Measurements from ENCODE around the gene LRMDA. TPM values are rescaled to one million over a fixed set of nuclear protein-coding genes. Genes with fewer than 3 reads are reported as not detected.

LRMDA gene
- total and polyA plus RNA-seq, 10 of the 15 experiments (the other 5 are each of a cell fraction or from before 2014, with no cell fraction given): 0.07 to 0.54 (median 0.29) TPM; not detected in 4

- TF ChIP-seq IRF5 (IDR thresholded peaks at IDR 0.05; ENCODE audit: borderline replicate concordance) (no peak), EZH2 (IDR thresholded peaks at IDR 0.05; ENCODE audit: borderline replicate concordance, control insufficient read depth, low read depth, low read length) (no peak), HSF1 (IDR thresholded peaks at IDR 0.05; ENCODE audit: low read depth, low read length) (no peak)
Measured at GRCh38 chr10:75969031-75969430, 537.6 kb downstream of the LRMDA start (continued).

GRCh38 chr10:75971402-75972211, 540.2 kb downstream of the LRMDA start:
- no peak for FAIRE-seq
- no peak for DNase-seq (ENCODE audit: low read depth, low spot score)
- ChIA-PET CTCF (no interaction called here), RAD21 (ENCODE audit: unreplicated experiment) (no interaction called here), SMC1A (ENCODE audit: uncharacterized antibody, unreplicated experiment) (interaction anchor here (0.8 to 1.6 kb wide), 2 partner anchors 14 to 67 kb away, joined by 3 to 4 read pairs; no protein-coding TSS in a partner anchor), POLR2A (no interaction called here)
- no peak overlapping the region for H3K9ac ChIP-seq (ENCODE audit: control insufficient read depth, insufficient read depth, low read length)
- no peak overlapping the region for H3K4me2 ChIP-seq (ENCODE audit: control insufficient read depth, insufficient read depth)
- no peaks in the 10 kb centered on the region for H4K20me1 ChIP-seq (ENCODE audit: control insufficient read depth, insufficient read depth)
- BruUV-seq (replicated peaks): no TSS peak
- intact Hi-C loops (cut with micrococcal nuclease; ENCODE audit: unreplicated experiment): no loop called here
- in situ Hi-C loops (cut with MboI): no loop called here
- H3K27ac ChIP-seq (ENCODE audit: control insufficient read depth, insufficient read depth): no peak overlapping the region
- H3K79me2 ChIP-seq (ENCODE audit: control insufficient read depth, insufficient read depth, low read length): no peaks in the 10 kb centered on the region
- H3K27me3 ChIP-seq (replicated peaks in 1 of 2; ENCODE audit: control insufficient read depth in 2 of 2, insufficient read depth in 2 of 2, low read length in 1 of 2): no peaks in the 10 kb centered on the region
- TF ChIP-seq SMAD1 (IDR thresholded peaks at IDR 0.05; ENCODE audit: low read depth, partially characterized antibody) (no peak), TARDBP (IDR thresholded peaks at IDR 0.05; ENCODE audit: borderline replicate concordance) (no peak), NR2F1 (conservative IDR thresholded peaks at IDR 0.05) (no peak), IRF5 (IDR thresholded peaks at IDR 0.05; ENCODE audit: borderline replicate concordance) (no peak), FOXK2 (IDR thresholded peaks at IDR 0.05) (no peak), CHD1 (IDR thresholded peaks at IDR 0.05; ENCODE audit: low read depth, low read length) (no peak), ATF7 (IDR thresholded peaks at IDR 0.05; ENCODE audit: low read depth) (no peak), IKZF2 (IDR thresholded peaks at IDR 0.05) (no peak), ESRRA (IDR thresholded peaks at IDR 0.05; ENCODE audit: low read length) (no peak), BCLAF1 (IDR thresholded peaks at IDR 0.05) (no peak)
- ATAC-seq: no peak
- no peaks in the 10 kb centered on the region for H3K36me3 ChIP-seq (ENCODE audit: control insufficient read depth in 2 of 2, insufficient read depth in 2 of 2, low read length in 1 of 2)
- no peaks in the 10 kb centered on the region for H3K9me3 ChIP-seq (replicated peaks; ENCODE audit: control insufficient read depth, insufficient read depth, low read length)
- no peak overlapping the region for H3K4me3 ChIP-seq
- H2AFZ ChIP-seq (ENCODE audit: control insufficient read depth, low read depth, low read length): no peak overlapping the region
- 17% methylated on average over 4 of the region's 4 CpGs for WGBS (ENCODE audit: insufficient coverage, insufficient replicate concordance, low lambda C conversion rate, missing lambda C conversion rate)
- no peaks in the 10 kb centered on the region for H3K4me1 ChIP-seq (ENCODE audit: control insufficient read depth, insufficient read depth, low read length)

All from GM12878 (cell line).